Spleen (tissue), 11 donors: Measurements from ENCODE around the gene CLCF1. TPM values are rescaled to one million over a fixed set of nuclear protein-coding genes. Genes with fewer than 3 reads are reported as not detected.
A peak's percentile ranks its signal among the peaks of the same experiment; 100 is the strongest.

Source experiments
- DNase-seq: peaks from one replicate; pipeline ENCODE4 v3.0.0-alpha.2; 2020
- H3K27ac ChIP-seq, 8 donors: fragments of 200-600 bp; sonication (generic) in 7 of 8; 1 replicate in 4 of 8; 2 replicates in 4 of 8; pipeline versions ENCODE4 v1.5.0 to v1.8.0; 2016 to 2021; ENCODE audit warnings: inconsistent platforms in 4 of 8, mild to moderate bottlenecking in 4 of 8, moderate library complexity in 1 of 8
- H3K27me3 ChIP-seq, 7 donors: fragments of 200-600 bp; sonication (generic) in 6 of 7; replicated peaks in 1 of 7; 1 replicate in 4 of 7; 2 replicates in 3 of 7; pipeline versions ENCODE4 v1.5.0 to v1.8.0; 2016 to 2021; ENCODE audit warnings: inconsistent platforms in 3 of 7, mild to moderate bottlenecking in 1 of 7
- H3K36me3 ChIP-seq, 6 donors: fragments of 200-600 bp; sonication (generic) in 5 of 6; 1 replicate in 4 of 6; 2 replicates in 2 of 6; pipeline versions ENCODE4 v1.5.0 to v1.8.0; 2016 to 2021; ENCODE audit warnings: inconsistent platforms in 2 of 6
- H3K4me1 ChIP-seq, 6 donors: fragments of 200-600 bp; sonication (generic) in 5 of 6; 1 replicate in 3 of 6; 2 replicates in 3 of 6; pipeline versions ENCODE4 v1.5.0 to v1.8.0; 2016 to 2021; ENCODE audit warnings: inconsistent platforms in 3 of 6
- H3K4me3 ChIP-seq, 8 donors: fragments of 200-600 bp; sonication (generic) in 7 of 8; 1 replicate in 4 of 8; 2 replicates in 4 of 8; pipeline versions ENCODE4 v1.5.0 to v1.8.0; 2016 to 2021; ENCODE audit warnings: inconsistent platforms in 4 of 8, mild to moderate bottlenecking in 4 of 8, moderate library complexity in 2 of 8
- H3K9me3 ChIP-seq, 8 donors: fragments of 200-600 bp; sonication (generic) in 7 of 8; 1 replicate in 4 of 8; 2 replicates in 4 of 8; pipeline versions ENCODE4 v1.5.0 to v1.8.0; 2016 to 2021; ENCODE audit warnings: inconsistent platforms in 4 of 8
- POLR2A ChIP-seq, 3 donors: fragments of 450-650 bp; IDR thresholded peaks; one replicate each; pipeline ENCODE4 v1.5.1; 2017; ENCODE audit warnings: antibody characterized with exemption in 3 of 3, mild to moderate bottlenecking in 1 of 3
- POLR2AphosphoS5 ChIP-seq, 3 donors: sonication (generic); formaldehyde crosslinking; IDR thresholded peaks; one replicate each; pipeline ENCODE4 v1.5.1; 2017; ENCODE audit warnings: antibody characterized with exemption in 3 of 3
- WGBS, 5 donors: extraction: QIAGEN DNeasy Blood & Tissue Kit in 3 of 5; methylation state at CpG; one replicate each; pipeline versions ENCODE4 v1.1.5 to v1.1.7; 2013 to 2018; 5-methylcytosine and 5-hydroxymethylcytosine counted together
- intact Hi-C: fragments of 100-400 bp; cut with DNase I; formaldehyde crosslinking; loops from one replicate; pipeline ENCODE4 v1.15.0; 2023; ENCODE audit warnings: low total_unique reads
- polyA plus RNA-seq, 3 donors: library from polyadenylated mRNA; stranded (reverse); fragments of 200-250 nt; gene quantifications; one replicate each; pipeline ENCODE4 v1.2.1, GENCODE V29; 2013
- total RNA-seq, 7 donors: library from RNA; depleted of rRNA in 3 of 7; stranded (reverse); fragments of >200 nt in 3 of 7; fragmentation: NEBNext Ultra II Directional in 4 of 7; extraction: Animal tissue kit (Norgen Biotek cat#: 25700) in 4 of 7; gene quantifications; one replicate each; pipeline versions ENCODE4 v1.1.0 to v1.2.1, GENCODE V29; 2016 to 2021
- TF ChIP-seq, protein P1 (sequence below), 11 experiments: fragments of 200-600 bp in 7 of 11; fragments of 450-650 bp in 4 of 11; sonication (generic) in 4 of 11; IDR thresholded peaks in 8 of 11; conservative IDR thresholded peaks in 3 of 11; 1 replicate in 7 of 11; 2 replicates in 4 of 11; pipeline versions ENCODE4 v1.4.0 to v1.8.0; 2016 to 2021; ENCODE audit warnings: antibody characterized with exemption in 11 of 11, inconsistent platforms in 4 of 11, mild to moderate bottlenecking in 1 of 11
- donor health status: healthy with polysubstance abuse.
- donor health status: DM: no; HTN: no; CAD: no; lungs with moderate emphysema.
- donor health status: DM: no; HTN: no; CAD: no.
- donor health status: Bipolar disorder and iron deficiency.
- donor health status: healthy.
- donor health status: DM: no; HTN: no; CAD: no.
- donor health status: DM: yes; HTN: yes; CAD: no.

CLCF1 gene
- total and polyA plus RNA-seq, 10 donors, result 4.3 to 13.7 (median 7.4) TPM

DNA sequence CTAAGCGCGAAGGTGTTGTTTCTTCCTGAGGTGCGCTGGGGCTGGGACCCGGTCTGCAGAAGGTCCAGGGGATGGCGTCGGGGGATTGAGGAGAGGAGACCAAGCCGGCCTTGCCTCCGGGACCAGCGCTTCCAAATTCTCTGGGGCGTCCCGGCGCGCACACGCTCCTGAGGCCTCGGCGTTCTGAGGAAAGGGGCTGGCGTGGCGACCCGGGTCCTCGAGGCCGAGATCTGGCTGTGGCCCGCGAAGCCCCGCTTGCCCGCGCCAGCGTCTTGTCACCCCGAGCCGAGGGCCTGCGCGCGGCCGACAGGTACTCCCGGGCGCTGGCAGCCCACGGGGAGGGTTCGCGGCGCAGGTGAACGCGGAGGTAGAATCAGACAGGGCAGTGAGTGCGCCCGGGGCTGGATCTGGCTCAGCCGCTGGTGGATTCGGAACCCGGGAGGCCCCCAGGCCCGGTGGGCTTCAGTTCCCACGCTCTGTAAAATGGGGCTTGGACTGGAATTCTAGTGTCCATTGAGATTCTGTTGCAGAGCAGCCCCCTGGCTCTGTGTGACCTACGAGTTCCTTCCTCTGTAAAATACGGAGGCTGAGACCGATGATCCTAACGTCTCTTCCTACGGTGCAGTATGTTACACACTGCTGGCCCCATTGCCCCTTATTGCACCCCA is 55.4 kb downstream of the CLCF1 start:
- H3K27me3 ChIP-seq, result no peaks in the 10 kb centered on the region
- H3K27ac ChIP-seq, result peak overlapping the region; percentile 84 to 97 (median 94)
- no peaks in the 10 kb centered on the region for H3K36me3 ChIP-seq
- H3K9me3 ChIP-seq, result no peaks in the 10 kb centered on the region
- 0 to 7% (median 1%) methylated on average over 5 to 53 of the region's 53 CpGs for WGBS, 5 donors
- peaks cover 6 to 50% (median 27%) of the 10 kb centered on the region in 6 donors for H3K4me1 ChIP-seq
- peak overlapping the region; percentile 63 to 97 (median 92) for H3K4me3 ChIP-seq
- intact Hi-C loops, result loop anchor here (2.0 kb wide), 1 partner anchor 55 kb away; no protein-coding TSS in a partner anchor
- TF ChIP-seq POLR2A (IDR thresholded peaks at IDR 0.05), result no peak
- TF ChIP-seq, protein P1, sequence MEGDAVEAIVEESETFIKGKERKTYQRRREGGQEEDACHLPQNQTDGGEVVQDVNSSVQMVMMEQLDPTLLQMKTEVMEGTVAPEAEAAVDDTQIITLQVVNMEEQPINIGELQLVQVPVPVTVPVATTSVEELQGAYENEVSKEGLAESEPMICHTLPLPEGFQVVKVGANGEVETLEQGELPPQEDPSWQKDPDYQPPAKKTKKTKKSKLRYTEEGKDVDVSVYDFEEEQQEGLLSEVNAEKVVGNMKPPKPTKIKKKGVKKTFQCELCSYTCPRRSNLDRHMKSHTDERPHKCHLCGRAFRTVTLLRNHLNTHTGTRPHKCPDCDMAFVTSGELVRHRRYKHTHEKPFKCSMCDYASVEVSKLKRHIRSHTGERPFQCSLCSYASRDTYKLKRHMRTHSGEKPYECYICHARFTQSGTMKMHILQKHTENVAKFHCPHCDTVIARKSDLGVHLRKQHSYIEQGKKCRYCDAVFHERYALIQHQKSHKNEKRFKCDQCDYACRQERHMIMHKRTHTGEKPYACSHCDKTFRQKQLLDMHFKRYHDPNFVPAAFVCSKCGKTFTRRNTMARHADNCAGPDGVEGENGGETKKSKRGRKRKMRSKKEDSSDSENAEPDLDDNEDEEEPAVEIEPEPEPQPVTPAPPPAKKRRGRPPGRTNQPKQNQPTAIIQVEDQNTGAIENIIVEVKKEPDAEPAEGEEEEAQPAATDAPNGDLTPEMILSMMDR (IDR thresholded peaks at IDR 0.05 in 8 of 11, conservative IDR thresholded peaks at IDR 0.05 in 3 of 11), result peak in 1 of 11 experiments; percentile 1
- TF ChIP-seq POLR2AphosphoS5 (IDR thresholded peaks at IDR 0.05), result no peak
- DNase-seq, result peak; percentile 91

DNA sequence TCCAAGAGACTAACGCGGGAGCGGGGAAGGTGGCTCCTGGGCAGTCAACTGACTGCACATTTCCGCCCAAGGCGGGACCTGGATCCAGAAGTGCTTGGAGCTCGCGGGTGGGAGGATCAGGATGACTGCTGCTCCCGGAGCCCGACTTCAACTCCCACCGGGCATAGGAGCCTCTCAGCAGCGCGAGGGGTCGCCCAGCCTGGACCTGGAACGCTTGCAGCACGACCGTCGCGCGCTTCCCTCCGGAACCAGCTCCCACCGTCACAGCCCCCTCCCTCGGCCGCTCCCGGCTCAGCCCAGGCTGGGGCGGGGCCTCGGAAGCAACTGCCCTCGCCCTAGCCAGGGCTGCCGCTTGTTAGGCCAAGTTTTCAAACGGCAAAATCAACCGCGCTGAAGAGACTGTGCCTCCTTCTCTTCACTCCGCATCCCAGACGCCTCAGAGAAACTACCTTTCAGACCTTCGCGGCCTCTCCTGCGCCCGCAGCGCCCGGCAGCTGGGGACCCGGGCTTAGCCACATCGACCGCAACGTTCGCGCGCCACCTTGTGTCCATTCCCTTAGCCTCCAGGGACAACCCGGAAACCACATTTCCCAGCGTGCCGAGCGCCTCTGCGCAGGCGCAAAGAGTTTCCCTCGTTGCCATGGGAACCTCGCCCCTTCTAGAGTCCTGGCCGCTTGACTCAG is 56.1 kb downstream of the CLCF1 start:
- Histone ChIP-seq H3K36me3 (no peaks in the 10 kb centered on the region), H3K27me3 (no peaks in the 10 kb centered on the region), H3K27ac (peak overlapping the region; percentile 84 to 97 (median 94)), H3K9me3 (no peaks in the 10 kb centered on the region), H3K4me1 (peaks cover 11 to 57% (median 30%) of the 10 kb centered on the region in 6 donors), H3K4me3 (peak overlapping the region; percentile 63 to 97 (median 92))
- peak; percentile 99 for DNase-seq
- 0% methylated on average over 30 to 55 of the region's 55 CpGs for WGBS, 5 donors
- intact Hi-C loops, result loop anchor here (2.0 kb wide), 1 partner anchor 55 kb away; no protein-coding TSS in a partner anchor
- TF ChIP-seq, protein P1 (IDR thresholded peaks at IDR 0.05 in 8 of 11, conservative IDR thresholded peaks at IDR 0.05 in 3 of 11), result peak; percentile 90 to 100 (median 99)
- TF ChIP-seq POLR2AphosphoS5 (IDR thresholded peaks at IDR 0.05) (peak; percentile 81 to 90 (median 85)), POLR2A (IDR thresholded peaks at IDR 0.05) (peak in 2 of 3 donors; percentile 14 to 16)

DNA sequence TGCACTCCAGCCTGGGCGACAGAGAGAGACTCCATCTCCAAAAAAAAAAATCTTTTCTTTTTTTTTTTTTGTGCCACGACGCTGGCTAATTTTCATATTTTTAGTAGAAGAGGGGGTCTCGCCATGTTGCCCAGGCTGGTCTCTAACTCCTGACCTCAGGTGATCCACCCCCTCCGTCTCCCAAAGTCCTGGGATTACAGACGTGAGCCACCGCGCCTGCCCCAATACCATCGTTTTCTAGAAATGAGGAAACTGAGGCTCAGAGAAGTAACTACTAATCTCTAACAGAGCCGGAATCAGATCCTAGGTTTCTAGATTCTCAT is 56.6 kb downstream of the CLCF1 start:
- peaks cover 0 to 2% (median 0%) of the 10 kb centered on the region in 6 donors for H3K36me3 ChIP-seq
- no peak for DNase-seq
- H3K27ac ChIP-seq, result peak overlapping the region; percentile 84 to 97 (median 94)
- H3K9me3 ChIP-seq, result no peaks in the 10 kb centered on the region
- H3K4me1 ChIP-seq, result peaks cover 11 to 62% (median 34%) of the 10 kb centered on the region in 6 donors
- no peaks in the 10 kb centered on the region for H3K27me3 ChIP-seq
- H3K4me3 ChIP-seq, result peak overlapping the region; percentile 63 to 97 (median 92)
- WGBS, 5 donors, result 0 to 3% (median 0%) methylated on average over 9 to 10 of the region's 10 CpGs
- intact Hi-C loops, result loop anchor here (2.0 kb wide), 1 partner anchor 54 kb away; no protein-coding TSS in a partner anchor
- TF ChIP-seq POLR2A (IDR thresholded peaks at IDR 0.05) (no peak), POLR2AphosphoS5 (IDR thresholded peaks at IDR 0.05) (no peak)
- TF ChIP-seq, protein P1 (IDR thresholded peaks at IDR 0.05 in 8 of 11, conservative IDR thresholded peaks at IDR 0.05 in 3 of 11), result no peak
